Caco-2 (cell line): Measurements from ENCODE around the gene AMHR2. TPM values are rescaled to one million over a fixed set of nuclear protein-coding genes. Genes with fewer than 3 reads are reported as not detected.
A peak's percentile ranks its signal among the peaks of the same experiment; 100 is the strongest.

ENCODE experiments used
- BruUV-seq: library from RNA; stranded (reverse); fragments of 400-500 nt; replicated peaks from 2 replicates; lab custom pipeline; 2021; lab: Mats Ljungman, UMichigan
- CTCF ChIA-PET: fragments of 300-600 bp; sonication (Branson Sonifier 250); formaldehyde crosslinking; loops from one replicate; lab custom pipeline; 2022; ENCODE audit warnings: antibody characterized with exemption; lab: Charles Lee
- POLR2A ChIA-PET: fragments of 300-600 bp; sonication (Branson Sonifier 250); formaldehyde crosslinking; loops from one replicate; lab custom pipeline; 2022; ENCODE audit warnings: antibody characterized with exemption; lab: Charles Lee
- DNase-seq, 2 experiments: peaks; one replicate each; pipeline versions ENCODE4 v3.0.0 to v3.0.0-alpha.2; 2020 to 2022
- H3K27me3 ChIP-seq: replicated peaks from 2 replicates; pipeline ENCODE4 v1.6.0; 2011; ENCODE audit warnings: low read length; ENCODE audit not compliant: control insufficient read depth, insufficient read depth
- H3K36me3 ChIP-seq: 2 replicates; pipeline ENCODE4 v1.5.1; 2011; ENCODE audit warnings: low read length; ENCODE audit not compliant: control insufficient read depth, insufficient read depth
- H3K4me1 ChIP-seq: fragments of 250-450 bp; sonication (Bioruptor Pico); 2 replicates; pipeline ENCODE4 v1.5.1; 2020; ENCODE audit warnings: mild to moderate bottlenecking
- H3K4me3 ChIP-seq: 2 replicates; pipeline ENCODE4 v1.5.1; 2011; ENCODE audit warnings: low read depth, mild to moderate bottlenecking, control low read depth, low read length
- H3K9me3 ChIP-seq: fragments of 250-450 bp; sonication (Bioruptor Pico); 2 replicates; pipeline ENCODE4 v1.5.1; 2020; ENCODE audit warnings: mild to moderate bottlenecking, moderate library complexity
- H3K27ac Mint-ChIP-seq: one replicate; pipeline ENCODE4 v1.8.0; 2022; ENCODE audit warnings: mixed read lengths; ENCODE audit not compliant: unreplicated experiment
- H3K27me3 Mint-ChIP-seq: one replicate; pipeline ENCODE4 v1.8.0; 2022; ENCODE audit warnings: mixed read lengths; ENCODE audit not compliant: insufficient read depth, unreplicated experiment
- H3K36me3 Mint-ChIP-seq: one replicate; pipeline ENCODE4 v1.8.0; 2022; ENCODE audit warnings: mild to moderate bottlenecking, mixed read lengths; ENCODE audit not compliant: insufficient read depth, unreplicated experiment
- H3K4me1 Mint-ChIP-seq: one replicate; pipeline ENCODE4 v1.8.0; 2022; ENCODE audit warnings: low read depth, mixed read lengths; ENCODE audit not compliant: unreplicated experiment
- H3K4me3 Mint-ChIP-seq: one replicate; pipeline ENCODE4 v1.8.0; 2022; ENCODE audit warnings: mild to moderate bottlenecking, moderate library complexity, mixed read lengths; ENCODE audit not compliant: unreplicated experiment
- H3K9me3 Mint-ChIP-seq: one replicate; pipeline ENCODE4 v1.8.0; 2022; ENCODE audit warnings: mixed read lengths; ENCODE audit not compliant: unreplicated experiment
- intact Hi-C: fragments of 100-400 bp; cut with micrococcal nuclease; formaldehyde crosslinking; loops from one replicate; pipeline ENCODE4 v1.10.0; 2022; ENCODE audit not compliant: unreplicated experiment
- total RNA-seq: library from RNA; stranded (reverse); gene quantifications from 2 replicates; pipeline ENCODE4 v1.2.3, GENCODE V29; 2022
- TF ChIP-seq, protein P1 (sequence below), 2 experiments: fragments of 200-600 bp in 1 of 2; IDR thresholded peaks; 1 replicate in 1 of 2; 2 replicates in 1 of 2; pipeline versions ENCODE4 v1.5.1 to v1.8.0; 2011 to 2022; ENCODE audit warnings: antibody characterized with exemption in 1 of 2, control low read depth in 1 of 2, inconsistent platforms in 1 of 2, low read depth in 1 of 2, low read length in 1 of 2, mild to moderate bottlenecking in 1 of 2, moderate library complexity in 1 of 2; ENCODE audit not compliant: insufficient read depth in 1 of 2, severe bottlenecking in 1 of 2, unreplicated experiment in 1 of 2

Gene AMHR2
- total RNA-seq, 1 experiment from 2014 or later, result 0.48 TPM

DNA sequence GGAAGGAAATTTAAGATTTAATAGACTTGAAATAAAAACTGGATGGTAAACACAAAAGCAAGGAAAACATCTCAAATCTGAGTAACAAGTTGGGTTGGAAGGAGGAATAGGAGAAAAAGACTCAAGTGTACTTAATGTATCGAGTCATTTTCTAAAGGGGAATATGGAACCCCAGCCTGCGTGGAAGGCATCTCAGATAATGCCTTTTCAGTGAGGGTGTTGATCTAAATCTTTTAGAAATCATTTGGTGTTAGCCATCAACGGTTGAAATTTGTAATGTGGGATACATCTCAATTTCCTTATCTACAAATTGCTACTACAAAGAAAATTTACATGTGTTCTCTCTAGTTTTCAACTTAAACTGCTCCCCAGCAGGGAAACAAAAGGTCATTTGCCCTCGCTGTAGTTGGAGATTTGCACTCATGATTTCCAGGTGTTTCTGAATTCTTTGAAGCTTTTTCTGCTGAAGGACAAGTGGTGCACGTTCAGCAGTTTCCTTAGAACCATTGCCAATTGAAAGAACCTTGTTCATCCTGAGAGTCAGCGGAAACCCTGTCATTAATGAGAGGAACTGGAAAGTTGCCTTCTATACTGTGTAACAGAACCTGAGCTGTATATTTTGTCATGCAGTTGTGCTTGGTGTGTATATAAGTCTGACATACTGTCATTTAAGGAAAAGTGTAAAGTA is 30.4 kb downstream of the AMHR2 start:
- Histone ChIP-seq H3K4me1 (peaks cover 18% of the 10 kb centered on the region), H3K36me3 (peaks cover 11% of the 10 kb centered on the region), H3K4me3 (no peak overlapping the region), H3K9me3 (no peaks in the 10 kb centered on the region), H3K27me3 (no peaks in the 10 kb centered on the region)
- DNase-seq, result no peak
- peak overlapping the region; percentile 79 for H3K4me3 Mint-ChIP-seq
- H3K36me3 Mint-ChIP-seq, result peaks cover 78% of the 10 kb centered on the region
- no peaks in the 10 kb centered on the region for H3K9me3 Mint-ChIP-seq
- no TSS peak for BruUV-seq
- ChIA-PET POLR2A (interaction anchor here (1.4 kb wide), 1 partner anchor 24 kb away, joined by 4 read pairs; no protein-coding TSS in a partner anchor), CTCF (no interaction called here)
- H3K4me1 Mint-ChIP-seq, result peaks cover 26% of the 10 kb centered on the region
- H3K27me3 Mint-ChIP-seq, result no peaks in the 10 kb centered on the region
- H3K27ac Mint-ChIP-seq, result peak overlapping the region; percentile 94
- TF ChIP-seq, protein P1, sequence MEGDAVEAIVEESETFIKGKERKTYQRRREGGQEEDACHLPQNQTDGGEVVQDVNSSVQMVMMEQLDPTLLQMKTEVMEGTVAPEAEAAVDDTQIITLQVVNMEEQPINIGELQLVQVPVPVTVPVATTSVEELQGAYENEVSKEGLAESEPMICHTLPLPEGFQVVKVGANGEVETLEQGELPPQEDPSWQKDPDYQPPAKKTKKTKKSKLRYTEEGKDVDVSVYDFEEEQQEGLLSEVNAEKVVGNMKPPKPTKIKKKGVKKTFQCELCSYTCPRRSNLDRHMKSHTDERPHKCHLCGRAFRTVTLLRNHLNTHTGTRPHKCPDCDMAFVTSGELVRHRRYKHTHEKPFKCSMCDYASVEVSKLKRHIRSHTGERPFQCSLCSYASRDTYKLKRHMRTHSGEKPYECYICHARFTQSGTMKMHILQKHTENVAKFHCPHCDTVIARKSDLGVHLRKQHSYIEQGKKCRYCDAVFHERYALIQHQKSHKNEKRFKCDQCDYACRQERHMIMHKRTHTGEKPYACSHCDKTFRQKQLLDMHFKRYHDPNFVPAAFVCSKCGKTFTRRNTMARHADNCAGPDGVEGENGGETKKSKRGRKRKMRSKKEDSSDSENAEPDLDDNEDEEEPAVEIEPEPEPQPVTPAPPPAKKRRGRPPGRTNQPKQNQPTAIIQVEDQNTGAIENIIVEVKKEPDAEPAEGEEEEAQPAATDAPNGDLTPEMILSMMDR (IDR thresholded peaks at IDR 0.05; ENCODE audit: insufficient read depth in 1 of 2, low read depth in 1 of 2, low read length in 1 of 2, severe bottlenecking in 1 of 2, unreplicated experiment in 1 of 2), result no peak
- intact Hi-C loops, result no loop called here

DNA sequence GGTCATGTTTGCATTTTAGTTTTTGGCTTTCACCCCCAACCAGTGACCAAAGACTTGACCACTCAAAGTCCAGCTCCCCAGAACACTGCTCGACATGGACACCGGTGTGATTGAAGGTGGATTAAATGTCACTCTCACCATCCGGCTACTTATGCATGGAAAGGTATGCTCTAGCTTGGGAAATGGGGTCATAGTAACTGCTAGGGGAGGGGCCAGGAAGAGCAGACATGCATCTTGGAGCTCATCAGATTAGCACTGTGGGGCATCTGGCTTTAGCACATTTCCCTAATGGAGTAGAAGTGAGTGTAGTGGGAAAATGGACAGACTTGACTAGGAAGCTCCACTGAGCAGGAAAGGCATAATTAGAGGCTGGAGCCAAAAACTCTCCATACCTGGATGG is 31.1 kb downstream of the AMHR2 start:
- H3K27me3 Mint-ChIP-seq, result no peaks in the 10 kb centered on the region
- Histone ChIP-seq H3K36me3 (peaks cover 11% of the 10 kb centered on the region), H3K4me1 (peaks cover 18% of the 10 kb centered on the region), H3K27me3 (no peaks in the 10 kb centered on the region), H3K9me3 (no peaks in the 10 kb centered on the region), H3K4me3 (no peak overlapping the region)
- no peak for DNase-seq
- POLR2A ChIA-PET, result interaction anchor here (0.7 to 1.4 kb wide), 2 partner anchors 23 to 130 kb away, joined by 3 to 4 read pairs; no protein-coding TSS in a partner anchor
- CTCF ChIA-PET, result no interaction called here
- H3K4me1 Mint-ChIP-seq, result peaks cover 26% of the 10 kb centered on the region
- BruUV-seq, result no TSS peak
- H3K27ac Mint-ChIP-seq, result peak overlapping the region; percentile 94
- peak overlapping the region; percentile 79 for H3K4me3 Mint-ChIP-seq
- H3K9me3 Mint-ChIP-seq, result no peaks in the 10 kb centered on the region
- TF ChIP-seq, protein P1 (IDR thresholded peaks at IDR 0.05; ENCODE audit: insufficient read depth in 1 of 2, low read depth in 1 of 2, low read length in 1 of 2, severe bottlenecking in 1 of 2, unreplicated experiment in 1 of 2), result no peak
- H3K36me3 Mint-ChIP-seq, result peaks cover 84% of the 10 kb centered on the region
- intact Hi-C loops, result no loop called here

DNA sequence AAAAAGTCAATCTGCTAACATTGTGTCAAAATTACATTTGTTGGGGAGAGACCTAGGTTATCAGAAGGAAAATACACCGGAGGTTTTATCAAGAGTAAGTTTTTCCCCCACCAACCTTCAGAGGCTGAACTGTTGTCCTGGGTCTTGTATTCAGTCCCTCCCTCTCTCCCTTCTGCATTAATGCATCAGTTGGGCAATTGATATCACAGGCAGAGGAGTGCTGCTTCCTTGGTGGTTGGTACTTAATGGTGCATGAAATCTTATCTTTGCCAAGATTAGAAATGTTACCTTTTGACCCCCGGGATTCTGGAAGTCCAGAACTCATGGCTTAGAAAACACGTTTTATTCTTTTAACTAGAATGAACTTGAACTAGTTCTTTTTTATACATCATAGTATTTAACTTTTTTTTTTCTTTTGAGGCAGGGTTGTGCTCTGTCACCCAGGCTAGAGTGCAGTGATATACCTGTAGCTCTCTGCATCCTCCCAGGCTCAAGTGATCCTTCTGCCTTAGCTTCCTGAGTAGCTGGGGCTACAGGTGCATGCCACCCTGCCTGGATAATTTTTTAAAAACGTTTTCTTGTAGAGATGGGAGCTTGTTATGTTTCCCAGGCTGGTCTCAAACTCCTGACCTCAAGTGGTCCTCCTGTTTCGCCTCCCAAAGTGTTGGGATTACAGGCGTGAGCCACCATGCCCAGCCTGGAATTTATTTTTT is 33.2 kb downstream of the AMHR2 start:
- TF ChIP-seq, protein P1 (IDR thresholded peaks at IDR 0.05; ENCODE audit: insufficient read depth in 1 of 2, low read depth in 1 of 2, low read length in 1 of 2, severe bottlenecking in 1 of 2, unreplicated experiment in 1 of 2), result no peak
- no peaks in the 10 kb centered on the region for H3K27me3 Mint-ChIP-seq
- no peak overlapping the region for H3K27ac Mint-ChIP-seq
- BruUV-seq, result no TSS peak
- H3K36me3 ChIP-seq, result peaks cover 16% of the 10 kb centered on the region
- H3K36me3 Mint-ChIP-seq, result peaks cover 100% of the 10 kb centered on the region
- CTCF ChIA-PET, result no interaction called here
- no peak for DNase-seq
- peaks cover 18% of the 10 kb centered on the region for H3K4me1 ChIP-seq
- H3K9me3 ChIP-seq, result no peaks in the 10 kb centered on the region
- no peaks in the 10 kb centered on the region for H3K27me3 ChIP-seq
- H3K9me3 Mint-ChIP-seq, result no peaks in the 10 kb centered on the region
- peaks cover 34% of the 10 kb centered on the region for H3K4me1 Mint-ChIP-seq
- POLR2A ChIA-PET, result no interaction called here
- intact Hi-C loops, result no loop called here
- no peak overlapping the region for H3K4me3 Mint-ChIP-seq
- H3K4me3 ChIP-seq, result no peak overlapping the region
